Activated B cell treated with CpG ODN at 0.5 μM for 24 hours (primary cell): ENCODE results near the gene COL9A2. TPM values are rescaled to one million over a fixed set of nuclear protein-coding genes. Genes with fewer than 3 reads are reported as not detected.

Experiments used
- ATAC-seq: fragments of 200-7000 bp; cut with Tn5 transposase; one replicate; pipeline ENCODE4 v1.10.0; 2021; ENCODE audit warnings: low read depth, mild to moderate bottlenecking, moderate library complexity
- CTCF ChIA-PET: fragments of 350-600 bp; sonication (Branson Sonifier 250); formaldehyde crosslinking; loops from one replicate; lab custom pipeline; 2021; ENCODE audit warnings: antibody characterized with exemption; lab: Charles Lee
- POLR2A ChIA-PET: fragments of 350-600 bp; sonication (Branson Sonifier 250); formaldehyde crosslinking; loops from one replicate; lab custom pipeline; 2021; ENCODE audit warnings: antibody characterized with exemption; lab: Charles Lee
- DNase-seq: peaks from one replicate; pipeline ENCODE4 v3.0.0; 2022
- H3K27ac Mint-ChIP-seq: one replicate; pipeline ENCODE4 v1.8.0; 2020; ENCODE audit warnings: mixed read lengths
- H3K27me3 Mint-ChIP-seq: one replicate; pipeline ENCODE4 v1.8.0; 2021; ENCODE audit warnings: mixed read lengths
- H3K36me3 Mint-ChIP-seq: one replicate; pipeline ENCODE4 v1.8.0; 2021; ENCODE audit warnings: low read depth, mixed read lengths
- H3K4me1 Mint-ChIP-seq: one replicate; pipeline ENCODE4 v1.8.0; 2021; ENCODE audit warnings: mixed read lengths
- H3K4me3 Mint-ChIP-seq: one replicate; pipeline ENCODE4 v1.8.0; 2020; ENCODE audit warnings: mild to moderate bottlenecking, mixed read lengths
- H3K9me3 Mint-ChIP-seq: one replicate; pipeline ENCODE4 v1.8.0; 2020; ENCODE audit warnings: mixed read lengths
- intact Hi-C: fragments of 100-400 bp; cut with micrococcal nuclease; formaldehyde crosslinking; loops from one replicate; pipeline ENCODE4 v1.15.1; 2024
- total RNA-seq: library from RNA; stranded (reverse); gene quantifications from 2 replicates; pipeline ENCODE4 v1.2.3, GENCODE V29; 2022
- TF ChIP-seq, protein P1 (sequence below): fragments of 200-600 bp; IDR thresholded peaks from one replicate; pipeline ENCODE4 v1.8.0; 2022; ENCODE audit warnings: antibody characterized with exemption, mild to moderate bottlenecking

Gene COL9A2
- total RNA-seq, 1 donor from 2014 or later, result 5.7 TPM

DNA sequence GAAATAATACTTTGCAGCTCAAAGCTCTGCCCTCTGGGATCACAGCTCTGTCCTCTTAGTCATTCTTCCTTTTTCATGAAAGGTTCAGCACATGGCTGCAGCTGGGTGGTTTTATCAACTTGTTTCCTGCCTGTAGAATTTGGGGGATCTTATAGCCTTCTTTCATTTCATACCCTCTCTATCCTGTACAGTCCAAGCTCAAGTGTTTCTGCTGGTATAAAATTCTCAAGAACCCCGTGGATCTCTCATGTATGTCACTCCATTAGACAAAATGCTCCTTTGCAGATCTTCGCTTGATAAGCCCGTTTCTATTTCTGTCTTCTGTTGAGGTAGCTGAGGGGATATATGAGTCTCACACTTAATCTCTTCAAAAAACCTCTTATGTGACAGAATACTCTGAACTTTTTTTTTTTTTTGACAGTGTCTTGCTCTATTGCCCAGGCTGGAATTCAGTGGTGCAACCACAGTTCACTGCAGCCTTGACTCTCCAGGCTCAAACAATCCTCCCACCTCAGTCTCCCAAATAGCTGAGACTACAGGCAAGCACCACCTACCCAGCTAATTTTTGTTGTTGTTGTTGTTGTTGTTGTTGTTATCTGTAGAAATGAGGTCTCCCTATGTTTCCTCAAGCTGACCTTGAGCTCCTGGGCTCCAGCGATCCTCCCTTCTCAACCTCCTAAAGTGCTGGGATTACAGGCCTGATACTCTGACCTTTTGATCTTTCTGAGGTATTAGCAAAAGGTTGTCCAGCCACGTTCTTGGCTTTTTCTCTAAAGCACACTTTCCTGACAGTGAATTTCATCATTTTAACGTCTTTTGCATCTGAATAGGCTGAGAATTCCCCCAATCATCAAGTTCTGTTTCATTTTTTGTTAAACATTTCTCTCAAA, 24.6 kb upstream of the COL9A2 start:
- ChIA-PET CTCF (interaction anchor here (0.8 to 10.3 kb wide), 11 partner anchors 22 to 263 kb away, joined by 3 to 184 read pairs (median 23); partner anchors contain the start of genes COL9A2 and SMAP2), POLR2A (interaction anchor here (0.6 to 6.2 kb wide), 22 partner anchors 11 to 395 kb away, joined by 3 to 76 read pairs (median 7); partner anchors contain the start of genes SMAP2 and ZMPSTE24)
- ATAC-seq (peak; percentile 29), DNase-seq (no peak)
- no peaks in the 10 kb centered on the region for H3K36me3 Mint-ChIP-seq
- peak overlapping the region; percentile 83 for H3K27ac Mint-ChIP-seq
- peaks cover 58% of the 10 kb centered on the region for H3K4me1 Mint-ChIP-seq
- no peaks in the 10 kb centered on the region for H3K9me3 Mint-ChIP-seq
- H3K27me3 Mint-ChIP-seq, result no peaks in the 10 kb centered on the region
- TF ChIP-seq, protein P1, sequence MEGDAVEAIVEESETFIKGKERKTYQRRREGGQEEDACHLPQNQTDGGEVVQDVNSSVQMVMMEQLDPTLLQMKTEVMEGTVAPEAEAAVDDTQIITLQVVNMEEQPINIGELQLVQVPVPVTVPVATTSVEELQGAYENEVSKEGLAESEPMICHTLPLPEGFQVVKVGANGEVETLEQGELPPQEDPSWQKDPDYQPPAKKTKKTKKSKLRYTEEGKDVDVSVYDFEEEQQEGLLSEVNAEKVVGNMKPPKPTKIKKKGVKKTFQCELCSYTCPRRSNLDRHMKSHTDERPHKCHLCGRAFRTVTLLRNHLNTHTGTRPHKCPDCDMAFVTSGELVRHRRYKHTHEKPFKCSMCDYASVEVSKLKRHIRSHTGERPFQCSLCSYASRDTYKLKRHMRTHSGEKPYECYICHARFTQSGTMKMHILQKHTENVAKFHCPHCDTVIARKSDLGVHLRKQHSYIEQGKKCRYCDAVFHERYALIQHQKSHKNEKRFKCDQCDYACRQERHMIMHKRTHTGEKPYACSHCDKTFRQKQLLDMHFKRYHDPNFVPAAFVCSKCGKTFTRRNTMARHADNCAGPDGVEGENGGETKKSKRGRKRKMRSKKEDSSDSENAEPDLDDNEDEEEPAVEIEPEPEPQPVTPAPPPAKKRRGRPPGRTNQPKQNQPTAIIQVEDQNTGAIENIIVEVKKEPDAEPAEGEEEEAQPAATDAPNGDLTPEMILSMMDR, result no peak
- intact Hi-C loops, result loop anchor here (1.0 kb wide), 1 partner anchor 60 kb away; no protein-coding TSS in a partner anchor
- peak overlapping the region; percentile 47 for H3K4me3 Mint-ChIP-seq

DNA sequence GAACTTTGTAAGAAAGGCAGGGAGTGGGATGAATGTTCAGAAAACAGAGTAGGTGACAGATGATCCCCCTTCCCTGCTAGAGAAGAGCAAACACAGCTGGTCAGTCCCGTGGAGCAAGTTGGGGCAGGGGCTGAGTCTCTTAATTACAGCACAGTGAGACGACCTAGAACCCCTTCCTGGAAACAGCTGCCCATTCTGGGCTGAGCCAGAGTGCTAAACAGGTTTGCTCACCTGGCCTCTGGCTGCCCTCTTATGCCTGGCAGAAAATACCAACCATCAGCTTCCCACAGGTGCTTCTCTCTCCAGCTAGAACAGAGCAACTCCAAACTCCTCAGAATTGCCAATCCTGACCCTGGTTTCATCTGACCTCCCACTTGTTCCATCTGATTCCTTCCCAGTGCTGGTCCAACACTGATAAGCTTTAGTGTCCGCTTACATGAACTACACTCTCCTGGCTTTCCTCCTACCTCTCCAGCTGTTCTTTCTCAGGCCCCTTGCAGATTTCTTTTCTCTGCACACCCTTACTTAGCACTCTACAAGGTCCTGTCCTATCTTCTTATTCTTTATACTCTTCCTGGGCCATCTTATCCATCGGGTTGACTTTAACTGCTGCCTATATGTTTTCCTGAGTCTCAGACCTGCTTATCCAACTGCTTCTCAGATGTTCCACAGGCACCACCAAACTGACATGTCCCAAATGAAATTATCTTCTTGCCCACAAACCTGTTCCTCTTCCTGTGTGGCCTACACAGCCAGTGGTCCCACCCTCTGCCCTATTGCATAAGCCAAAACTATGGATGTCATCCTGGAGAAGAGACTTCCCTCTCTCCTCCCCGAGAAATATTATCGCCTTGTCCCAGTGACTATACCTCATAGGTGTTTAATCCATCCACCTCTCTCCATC, 22.6 kb upstream of the COL9A2 start:
- POLR2A ChIA-PET, result interaction anchor here (0.7 to 5.8 kb wide), 12 partner anchors 12 to 188 kb away, joined by 3 to 75 read pairs (median 12); partner anchors contain the start of genes SMAP2 and ZMPSTE24
- Mint-ChIP-seq H3K36me3 (no peaks in the 10 kb centered on the region), H3K4me3 (no peak overlapping the region), H3K9me3 (no peaks in the 10 kb centered on the region), H3K27me3 (no peaks in the 10 kb centered on the region), H3K27ac (peak overlapping the region; percentile 27), H3K4me1 (peaks cover 48% of the 10 kb centered on the region)
- intact Hi-C loops, result loop anchor here (2.0 kb wide), 2 partner anchors 421 to 511 kb away; no protein-coding TSS in a partner anchor
- CTCF ChIA-PET, result interaction anchor here (0.9 to 10.3 kb wide), 40 partner anchors 9 to 420 kb away, joined by 3 to 184 read pairs (median 6); partner anchors contain the start of genes COL9A2, RLF and SMAP2
- no peak for DNase-seq
- ATAC-seq, result no peak
- TF ChIP-seq, protein P1, result no peak

DNA sequence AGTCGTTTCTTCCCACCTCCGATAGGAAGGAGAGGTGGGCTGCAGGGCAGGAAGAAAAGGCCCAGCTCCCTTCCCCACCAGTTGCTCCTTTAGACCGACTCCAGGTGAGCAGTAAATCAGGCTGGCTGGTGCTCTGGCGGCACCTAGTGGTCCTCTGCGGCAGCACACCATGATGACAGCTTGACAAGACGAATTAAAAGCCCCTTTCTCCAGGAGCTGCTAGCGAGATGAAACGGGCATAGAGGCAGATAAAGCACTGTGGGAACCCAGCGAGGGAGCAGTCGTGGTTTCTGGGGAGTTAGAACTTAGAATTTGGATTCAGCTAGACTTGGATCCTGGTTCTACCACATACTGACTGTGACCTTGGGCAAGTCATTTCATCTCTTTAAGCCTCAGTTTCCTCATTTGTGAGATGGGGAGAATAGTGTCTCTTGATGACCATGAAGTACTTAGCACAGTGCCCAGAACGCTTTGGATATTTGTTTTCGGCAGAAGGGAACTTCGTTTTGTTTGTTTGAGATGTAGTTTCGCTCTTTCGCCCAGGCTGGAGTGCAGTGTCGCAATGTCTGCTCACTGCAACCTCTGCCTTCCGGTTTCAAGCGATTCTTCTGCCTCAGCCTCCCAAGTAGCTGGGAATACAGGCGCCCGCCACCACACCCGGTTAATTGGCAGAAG, 21.8 kb upstream of the COL9A2 start:
- no peaks in the 10 kb centered on the region for H3K27me3 Mint-ChIP-seq
- peaks cover 40% of the 10 kb centered on the region for H3K4me1 Mint-ChIP-seq
- no peaks in the 10 kb centered on the region for H3K36me3 Mint-ChIP-seq
- TF ChIP-seq, protein P1, result peak; percentile 96
- H3K27ac Mint-ChIP-seq, result peak overlapping the region; percentile 64
- H3K9me3 Mint-ChIP-seq, result no peaks in the 10 kb centered on the region
- DNase-seq, result peak; percentile 87
- ChIA-PET CTCF (interaction anchor here (0.9 to 10.3 kb wide), 50 partner anchors 9 to 419 kb away, joined by 3 to 184 read pairs (median 6); partner anchors contain the start of genes COL9A2, RLF and SMAP2), POLR2A (interaction anchor here (0.6 to 5.8 kb wide), 19 partner anchors 13 to 382 kb away, joined by 3 to 75 read pairs (median 5); partner anchors contain the start of genes SMAP2, ZFP69B and ZMPSTE24)
- peak overlapping the region; percentile 36 for H3K4me3 Mint-ChIP-seq
- peak; percentile 93 for ATAC-seq
- intact Hi-C loops, result loop anchor here (1.0 to 2.0 kb wide), 9 partner anchors 24 to 512 kb away; no protein-coding TSS in a partner anchor

DNA sequence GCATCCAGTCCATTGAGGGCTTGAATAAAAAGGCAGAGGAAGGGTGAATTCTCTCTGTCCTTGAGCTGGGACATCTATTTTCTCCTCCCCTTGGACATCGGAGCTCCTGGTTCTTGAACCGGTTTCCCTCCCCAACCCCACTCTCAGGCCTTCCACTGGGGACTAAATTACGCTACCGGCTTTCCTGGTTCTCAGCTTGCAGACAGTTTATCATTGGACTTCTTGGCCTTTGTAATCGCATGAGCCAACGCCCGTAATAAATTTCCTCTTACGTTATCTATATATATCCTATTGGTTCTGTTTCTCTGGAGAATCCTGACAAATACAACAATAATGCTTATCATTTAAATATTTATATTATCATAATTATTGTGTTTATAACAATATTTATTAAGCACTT, 20.4 kb upstream of the COL9A2 start:
- Mint-ChIP-seq H3K4me3 (no peak overlapping the region), H3K4me1 (peaks cover 34% of the 10 kb centered on the region), H3K27me3 (no peaks in the 10 kb centered on the region), H3K9me3 (no peaks in the 10 kb centered on the region), H3K36me3 (no peaks in the 10 kb centered on the region), H3K27ac (no peak overlapping the region)
- ChIA-PET CTCF (interaction anchor here (1.0 to 10.3 kb wide), 27 partner anchors 12 to 306 kb away, joined by 3 to 184 read pairs (median 8); partner anchors contain the start of genes COL9A2 and RLF), POLR2A (interaction anchor here (1.8 to 3.0 kb wide), 4 partner anchors 14 to 184 kb away, joined by 9 to 27 read pairs (median 24); partner anchors contain the start of gene SMAP2)
- ATAC-seq, result no peak
- TF ChIP-seq, protein P1, result no peak
- no peak for DNase-seq
- intact Hi-C loops, result no loop called here
